ENCODE data around the gene C1orf53.

C1orf53 gene

GRCh38 chr1:197915862-197916499, 13.6 kb downstream of the C1orf53 start:
- Histone ChIP-seq H3K36me3 (ENCODE audit: control insufficient read depth, insufficient read depth, low read length) (no peaks in the 10 kb centered on the region), H3K4me3 (ENCODE audit: low read depth, low read length) (peak overlapping the region; percentile 52), H3K9ac (ENCODE audit: low read depth, low read length) (no peak overlapping the region), H3K9me3 (ENCODE audit: control insufficient read depth, insufficient read depth, low read length) (no peaks in the 10 kb centered on the region), H3K27ac (ENCODE audit: low read depth, low read length) (no peak overlapping the region), H3K27me3 (ENCODE audit: control insufficient read depth, insufficient read depth, low read length) (peaks cover 100% of the 10 kb centered on the region), H3K4me1 (ENCODE audit: control insufficient read depth, insufficient read depth, low read length) (peaks cover 70% of the 10 kb centered on the region)

- H3K9me3 ChIP-seq (ENCODE audit: control insufficient read depth, insufficient read depth, low read length), result no peaks in the 10 kb centered on the region
- H3K27me3 ChIP-seq (ENCODE audit: control insufficient read depth, insufficient read depth, low read length), result peaks cover 100% of the 10 kb centered on the region
- no peak overlapping the region for H3K9ac ChIP-seq (ENCODE audit: low read depth, low read length)
- peak overlapping the region; percentile 52 for H3K4me3 ChIP-seq (ENCODE audit: low read depth, low read length)
- no peak overlapping the region for H3K27ac ChIP-seq (ENCODE audit: low read depth, low read length)
- no peaks in the 10 kb centered on the region for H3K36me3 ChIP-seq (ENCODE audit: control insufficient read depth, insufficient read depth, low read length)
- peaks cover 74% of the 10 kb centered on the region for H3K4me1 ChIP-seq (ENCODE audit: control insufficient read depth, insufficient read depth, low read length)
Observed at GRCh38 chr1:197916500-197916983, 14.1 kb downstream of the C1orf53 start.

DNA sequence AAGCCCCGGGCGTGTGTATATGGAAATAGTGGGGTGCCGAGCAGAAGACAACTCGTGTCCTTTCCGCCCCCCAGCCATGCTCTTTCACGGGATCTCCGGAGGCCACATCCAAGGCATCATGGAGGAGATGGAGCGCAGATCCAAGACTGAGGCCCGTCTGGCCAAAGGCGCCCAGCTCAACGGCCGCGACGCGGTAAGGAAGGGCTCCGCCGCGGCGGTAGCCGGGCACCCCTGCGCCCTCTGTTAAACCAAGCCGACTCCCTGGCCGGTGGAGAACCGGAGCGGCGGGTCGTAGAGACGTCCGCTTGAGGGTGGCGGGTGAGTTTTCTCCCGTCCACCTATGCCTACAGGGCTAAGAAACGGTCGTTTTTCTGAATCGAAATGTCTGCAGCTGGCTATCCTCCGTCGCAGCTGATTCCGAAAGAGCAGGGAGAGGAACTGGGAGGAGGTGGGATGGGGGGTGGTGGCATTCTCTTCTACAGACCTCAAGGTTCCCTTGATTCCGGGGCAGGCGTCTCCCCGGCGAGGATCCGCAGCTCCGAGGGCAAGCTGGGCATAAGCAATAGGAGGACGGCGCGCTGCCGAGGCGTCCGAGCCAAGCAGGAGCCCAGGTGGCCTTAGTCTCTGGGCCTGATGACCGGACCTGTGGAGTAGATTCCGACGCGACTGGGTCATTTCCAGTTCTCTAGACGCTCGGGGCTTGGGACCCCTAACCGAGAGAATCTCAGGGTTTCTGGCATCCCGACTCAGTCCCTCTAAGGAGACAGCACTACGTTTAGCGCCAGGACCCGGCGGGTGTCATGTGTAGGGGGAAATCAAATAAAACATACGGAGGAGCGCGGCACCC, 15.6 kb downstream of the C1orf53 start:
- Histone ChIP-seq H3K4me1 (ENCODE audit: control insufficient read depth, insufficient read depth, low read length) (peaks cover 77% of the 10 kb centered on the region), H3K27ac (ENCODE audit: low read depth, low read length) (no peak overlapping the region), H3K9me3 (ENCODE audit: control insufficient read depth, insufficient read depth, low read length) (no peaks in the 10 kb centered on the region), H3K4me3 (ENCODE audit: low read depth, low read length) (peak overlapping the region; percentile 31), H3K9ac (ENCODE audit: low read depth, low read length) (no peak overlapping the region), H3K36me3 (ENCODE audit: control insufficient read depth, insufficient read depth, low read length) (no peaks in the 10 kb centered on the region), H3K27me3 (ENCODE audit: control insufficient read depth, insufficient read depth, low read length) (peaks cover 100% of the 10 kb centered on the region)

DNA sequence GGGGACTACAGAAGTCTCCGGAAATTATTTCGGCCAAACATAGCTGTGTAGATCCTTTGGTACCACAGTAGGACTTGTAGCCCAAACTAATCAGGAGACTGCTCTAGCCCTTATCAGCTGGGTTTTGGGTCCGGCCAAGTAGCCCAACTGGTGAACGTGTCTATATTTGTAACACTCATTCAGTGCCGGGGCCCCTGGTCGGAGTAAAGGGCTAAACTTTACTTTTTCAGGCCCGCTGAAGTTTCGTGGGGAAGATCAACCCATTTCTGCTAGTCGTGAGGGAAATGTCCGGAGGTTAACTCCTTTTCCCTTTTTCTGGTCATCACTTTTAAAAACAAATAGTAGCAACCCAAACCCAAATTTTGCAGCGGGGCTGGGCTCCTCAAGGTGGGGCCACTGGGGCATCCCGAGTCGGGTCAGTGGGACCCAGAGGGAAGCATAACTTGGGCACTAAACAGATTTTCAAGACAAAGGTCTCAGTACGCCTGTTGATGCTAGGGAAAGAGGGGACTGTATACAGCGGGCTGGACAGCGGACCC, 16.4 kb downstream of the C1orf53 start:
- H3K9me3 ChIP-seq (ENCODE audit: control insufficient read depth, insufficient read depth, low read length), result no peaks in the 10 kb centered on the region
- H3K4me3 ChIP-seq (ENCODE audit: low read depth, low read length), result no peak overlapping the region
- H3K27ac ChIP-seq (ENCODE audit: low read depth, low read length), result no peak overlapping the region
- no peaks in the 10 kb centered on the region for H3K36me3 ChIP-seq (ENCODE audit: control insufficient read depth, insufficient read depth, low read length)
- peaks cover 100% of the 10 kb centered on the region for H3K27me3 ChIP-seq (ENCODE audit: control insufficient read depth, insufficient read depth, low read length)
- no peak overlapping the region for H3K9ac ChIP-seq (ENCODE audit: low read depth, low read length)
- H3K4me1 ChIP-seq (ENCODE audit: control insufficient read depth, insufficient read depth, low read length), result peaks cover 73% of the 10 kb centered on the region

- Histone ChIP-seq H3K9me3 (ENCODE audit: control insufficient read depth, insufficient read depth, low read length) (no peaks in the 10 kb centered on the region), H3K4me3 (ENCODE audit: low read depth, low read length) (peak overlapping the region; percentile 22; the same call in 1 of the 2 replicates), H3K9ac (ENCODE audit: low read depth, low read length) (no peak overlapping the region), H3K27ac (ENCODE audit: low read depth, low read length) (no peak overlapping the region), H3K4me1 (ENCODE audit: control insufficient read depth, insufficient read depth, low read length) (peaks cover 66% of the 10 kb centered on the region), H3K36me3 (ENCODE audit: control insufficient read depth, insufficient read depth, low read length) (no peaks in the 10 kb centered on the region), H3K27me3 (ENCODE audit: control insufficient read depth, insufficient read depth, low read length) (peaks cover 99% of the 10 kb centered on the region)
Observed at GRCh38 chr1:197919346-197920066, 17.1 kb downstream of the C1orf53 start.

- no peaks in the 10 kb centered on the region for H3K9me3 ChIP-seq (ENCODE audit: control insufficient read depth, insufficient read depth, low read length)
- peaks cover 61% of the 10 kb centered on the region for H3K4me1 ChIP-seq (ENCODE audit: control insufficient read depth, insufficient read depth, low read length)
- no peak overlapping the region for H3K27ac ChIP-seq (ENCODE audit: low read depth, low read length)
- peak overlapping the region; percentile 22; the same call in 1 of the 2 replicates for H3K4me3 ChIP-seq (ENCODE audit: low read depth, low read length)
- H3K27me3 ChIP-seq (ENCODE audit: control insufficient read depth, insufficient read depth, low read length), result peaks cover 94% of the 10 kb centered on the region
- H3K9ac ChIP-seq (ENCODE audit: low read depth, low read length), result no peak overlapping the region
- H3K36me3 ChIP-seq (ENCODE audit: control insufficient read depth, insufficient read depth, low read length), result no peaks in the 10 kb centered on the region
Observed at GRCh38 chr1:197920067-197920396, 17.6 kb downstream of the C1orf53 start.

GRCh38 chr1:197920414-197921117, 18.1 kb downstream of the C1orf53 start:
- Histone ChIP-seq H3K36me3 (ENCODE audit: control insufficient read depth, insufficient read depth, low read length) (no peaks in the 10 kb centered on the region), H3K27ac (ENCODE audit: low read depth, low read length) (no peak overlapping the region), H3K4me3 (ENCODE audit: low read depth, low read length) (peak overlapping the region; percentile 63), H3K9me3 (ENCODE audit: control insufficient read depth, insufficient read depth, low read length) (no peaks in the 10 kb centered on the region), H3K27me3 (ENCODE audit: control insufficient read depth, insufficient read depth, low read length) (peaks cover 93% of the 10 kb centered on the region), H3K4me1 (ENCODE audit: control insufficient read depth, insufficient read depth, low read length) (peaks cover 56% of the 10 kb centered on the region), H3K9ac (ENCODE audit: low read depth, low read length) (no peak overlapping the region)

DNA sequence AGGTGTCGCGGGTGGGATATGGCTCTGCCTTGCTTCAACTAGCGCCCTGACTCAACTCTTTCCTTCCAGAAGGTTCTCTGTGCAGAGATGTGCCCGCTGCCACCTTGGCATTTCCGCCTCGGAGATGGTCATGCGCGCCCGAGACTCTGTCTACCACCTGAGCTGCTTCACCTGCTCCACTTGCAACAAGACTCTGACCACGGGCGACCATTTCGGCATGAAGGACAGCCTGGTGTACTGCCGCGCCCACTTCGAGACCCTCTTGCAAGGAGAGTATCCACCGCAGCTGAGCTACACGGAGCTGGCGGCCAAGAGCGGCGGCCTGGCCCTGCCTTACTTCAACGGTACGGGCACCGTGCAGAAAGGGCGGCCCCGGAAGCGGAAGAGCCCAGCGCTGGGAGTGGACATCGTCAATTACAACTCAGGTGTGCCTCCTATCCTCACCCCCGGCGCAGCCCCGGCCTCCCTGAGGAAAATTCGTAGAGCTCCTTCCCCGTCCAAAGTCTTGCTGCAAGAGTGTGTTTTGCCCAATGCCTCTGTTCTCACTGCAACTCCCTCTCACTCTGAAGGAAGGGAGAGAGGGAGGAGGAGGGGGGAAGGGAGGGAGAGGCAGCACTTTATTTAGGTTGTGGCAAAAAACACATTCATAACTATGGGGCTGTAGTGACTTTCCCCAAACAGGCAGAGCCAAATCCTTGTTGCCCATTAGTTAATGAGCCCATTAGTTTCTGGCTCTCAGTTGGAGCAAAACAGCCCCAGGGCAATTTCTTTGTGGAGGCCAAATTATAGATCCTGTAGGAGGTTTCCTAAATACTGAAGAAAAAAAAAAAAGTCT, 19.0 kb downstream of the C1orf53 start:
- Histone ChIP-seq H3K27ac (ENCODE audit: low read depth, low read length) (no peak overlapping the region), H3K9ac (ENCODE audit: low read depth, low read length) (no peak overlapping the region), H3K36me3 (ENCODE audit: control insufficient read depth, insufficient read depth, low read length) (no peaks in the 10 kb centered on the region), H3K4me1 (ENCODE audit: control insufficient read depth, insufficient read depth, low read length) (peaks cover 50% of the 10 kb centered on the region), H3K9me3 (ENCODE audit: control insufficient read depth, insufficient read depth, low read length) (no peaks in the 10 kb centered on the region), H3K27me3 (ENCODE audit: control insufficient read depth, insufficient read depth, low read length) (peaks cover 89% of the 10 kb centered on the region), H3K4me3 (ENCODE audit: low read depth, low read length) (peak overlapping the region; percentile 63)

DNA sequence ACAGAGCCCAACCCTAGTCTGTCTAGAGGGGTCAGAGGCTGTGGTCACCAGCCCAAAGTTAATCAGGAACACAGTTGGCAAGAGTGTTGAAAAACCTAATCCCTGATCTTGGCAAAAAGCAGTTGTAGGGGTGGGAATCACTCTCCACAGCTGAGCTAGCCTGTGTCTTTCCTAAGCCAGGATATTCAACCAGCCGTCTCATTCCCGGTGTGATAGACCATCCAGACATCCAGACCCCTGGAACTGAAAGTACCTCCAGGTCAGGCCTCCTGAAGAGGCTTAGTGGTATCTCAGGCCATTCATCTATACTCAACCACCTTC, 19.6 kb downstream of the C1orf53 start:
- Histone ChIP-seq H3K27me3 (ENCODE audit: control insufficient read depth, insufficient read depth, low read length) (peaks cover 88% of the 10 kb centered on the region), H3K9ac (ENCODE audit: low read depth, low read length) (no peak overlapping the region), H3K27ac (ENCODE audit: low read depth, low read length) (no peak overlapping the region), H3K4me1 (ENCODE audit: control insufficient read depth, insufficient read depth, low read length) (peaks cover 46% of the 10 kb centered on the region), H3K9me3 (ENCODE audit: control insufficient read depth, insufficient read depth, low read length) (no peaks in the 10 kb centered on the region), H3K36me3 (ENCODE audit: control insufficient read depth, insufficient read depth, low read length) (no peaks in the 10 kb centered on the region), H3K4me3 (ENCODE audit: low read depth, low read length) (no peak overlapping the region)

- no peaks in the 10 kb centered on the region for H3K36me3 ChIP-seq (ENCODE audit: control insufficient read depth, insufficient read depth, low read length)
- no peak overlapping the region for H3K4me3 ChIP-seq (ENCODE audit: low read depth, low read length)
- no peaks in the 10 kb centered on the region for H3K9me3 ChIP-seq (ENCODE audit: control insufficient read depth, insufficient read depth, low read length)
- H3K27me3 ChIP-seq (ENCODE audit: control insufficient read depth, insufficient read depth, low read length), result peaks cover 81% of the 10 kb centered on the region
- H3K9ac ChIP-seq (ENCODE audit: low read depth, low read length), result no peak overlapping the region
- peaks cover 37% of the 10 kb centered on the region for H3K4me1 ChIP-seq (ENCODE audit: control insufficient read depth, insufficient read depth, low read length)
- no peak overlapping the region for H3K27ac ChIP-seq (ENCODE audit: low read depth, low read length)
Observed at GRCh38 chr1:197923038-197923437, 20.6 kb downstream of the C1orf53 start.
